ENCODE results near the gene DCHS2. TPM values are rescaled to one million over a fixed set of nuclear protein-coding genes. Genes with fewer than 3 reads are reported as not detected.

Gene DCHS2
- polyA plus RNA-seq, 3 donors = not detected

DNA sequence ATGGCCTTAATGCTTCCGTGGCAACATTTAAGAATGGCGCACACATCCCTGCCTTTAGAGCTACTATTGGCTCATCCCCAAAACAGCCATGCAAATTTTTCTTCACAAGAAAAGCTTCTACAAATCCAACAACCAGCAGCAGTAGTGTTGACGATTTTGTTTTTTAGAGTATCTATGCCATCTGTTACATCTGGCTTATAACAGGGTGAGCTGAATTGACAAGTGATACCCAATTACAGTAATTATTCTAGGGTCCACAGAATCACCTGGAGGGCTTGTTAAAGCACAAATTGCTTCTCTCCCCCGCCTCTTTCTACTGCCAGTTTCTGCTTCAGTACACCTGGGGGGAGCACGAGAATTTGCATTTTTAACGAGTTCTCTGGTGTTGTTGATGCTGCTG is 34.1 kb downstream of the DCHS2 start:
- Histone ChIP-seq H3K27ac (ENCODE audit: low read depth in 1 of 2, low read length in 2 of 2) (no peak overlapping the region), H3K4me2 (replicated peaks; ENCODE audit: extremely low read depth, low read length, poor library complexity, severe bottlenecking) (no peak overlapping the region), H3K79me2 (ENCODE audit: insufficient read depth, low read length) (no peaks in the 10 kb centered on the region), H3K27me3 (ENCODE audit: control insufficient read depth in 2 of 2, insufficient read depth in 2 of 2, low read length in 2 of 2) (no peaks in the 10 kb centered on the region), H3K36me3 (replicated peaks in 1 of 2; ENCODE audit: control insufficient read depth in 1 of 2, insufficient read depth in 2 of 2, low read length in 2 of 2) (no peaks in the 10 kb centered on the region), H2AFZ (ENCODE audit: insufficient read depth, low read depth, low read length, poor library complexity, severe bottlenecking) (no peak overlapping the region), H3K4me1 (ENCODE audit: control insufficient read depth in 1 of 2, insufficient read depth in 2 of 2, low read length in 2 of 2) (no peaks in the 10 kb centered on the region), H3K9me3 (replicated peaks in 1 of 2; ENCODE audit: control insufficient read depth in 1 of 2, insufficient read depth in 1 of 2, low read length in 2 of 2) (peaks cover 0 to 2% of the 10 kb centered on the region in 2 donors), H3K9ac (ENCODE audit: insufficient read depth, low read length, poor library complexity, severe bottlenecking) (no peak overlapping the region), H3K4me3 (replicated peaks in 1 of 3; ENCODE audit: low read depth in 2 of 3, low read length in 3 of 3) (no peak overlapping the region), H4K20me1 (ENCODE audit: insufficient read depth, low read length) (no peaks in the 10 kb centered on the region)
- Mint-ChIP-seq H3K27me3 (ENCODE audit: low read depth in 3 of 3) (peaks cover 4 to 5% (median 4%) of the 10 kb centered on the region in 3 donors), H3K9me3 (peaks cover 0 to 9% (median 2%) of the 10 kb centered on the region in 7 donors), H3K36me3 (no peaks in the 10 kb centered on the region), H3K4me3 (no peak overlapping the region), H3K27ac (no peak overlapping the region), H3K4me1 (no peaks in the 10 kb centered on the region)
- DNase-seq = no peak
- TF ChIP-seq, protein P1, sequence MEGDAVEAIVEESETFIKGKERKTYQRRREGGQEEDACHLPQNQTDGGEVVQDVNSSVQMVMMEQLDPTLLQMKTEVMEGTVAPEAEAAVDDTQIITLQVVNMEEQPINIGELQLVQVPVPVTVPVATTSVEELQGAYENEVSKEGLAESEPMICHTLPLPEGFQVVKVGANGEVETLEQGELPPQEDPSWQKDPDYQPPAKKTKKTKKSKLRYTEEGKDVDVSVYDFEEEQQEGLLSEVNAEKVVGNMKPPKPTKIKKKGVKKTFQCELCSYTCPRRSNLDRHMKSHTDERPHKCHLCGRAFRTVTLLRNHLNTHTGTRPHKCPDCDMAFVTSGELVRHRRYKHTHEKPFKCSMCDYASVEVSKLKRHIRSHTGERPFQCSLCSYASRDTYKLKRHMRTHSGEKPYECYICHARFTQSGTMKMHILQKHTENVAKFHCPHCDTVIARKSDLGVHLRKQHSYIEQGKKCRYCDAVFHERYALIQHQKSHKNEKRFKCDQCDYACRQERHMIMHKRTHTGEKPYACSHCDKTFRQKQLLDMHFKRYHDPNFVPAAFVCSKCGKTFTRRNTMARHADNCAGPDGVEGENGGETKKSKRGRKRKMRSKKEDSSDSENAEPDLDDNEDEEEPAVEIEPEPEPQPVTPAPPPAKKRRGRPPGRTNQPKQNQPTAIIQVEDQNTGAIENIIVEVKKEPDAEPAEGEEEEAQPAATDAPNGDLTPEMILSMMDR (IDR thresholded peaks at IDR 0.05) = no peak
- intact Hi-C loops (cut with micrococcal nuclease) = no loop called here
- WGBS (ENCODE audit: insufficient coverage) = 77% methylated on average over 4 of the region's 6 CpGs

DNA sequence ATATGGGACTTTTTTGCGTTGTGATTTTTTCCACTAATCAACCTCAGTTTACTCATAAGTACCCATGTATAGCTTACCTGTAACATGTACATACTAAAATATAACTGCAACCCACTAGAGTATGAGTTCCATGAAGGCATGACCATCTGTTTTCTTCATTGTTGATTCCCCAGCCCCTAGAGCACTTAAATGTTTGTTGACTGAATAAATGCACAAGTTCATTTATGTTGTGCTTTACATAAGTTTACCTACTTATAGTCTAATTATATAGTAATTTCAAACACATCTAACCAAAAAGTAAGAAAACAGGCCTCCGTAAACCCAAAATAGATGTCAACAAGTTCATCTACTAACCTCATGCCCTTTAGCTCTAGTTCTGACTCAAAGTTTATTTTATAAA is 34.7 kb downstream of the DCHS2 start:
- Mint-ChIP-seq H3K4me1 (no peaks in the 10 kb centered on the region), H3K4me3 (no peak overlapping the region), H3K27me3 (ENCODE audit: low read depth in 3 of 3) (peaks cover 4 to 5% (median 4%) of the 10 kb centered on the region in 3 donors), H3K27ac (no peak overlapping the region), H3K9me3 (peaks cover 0 to 9% (median 2%) of the 10 kb centered on the region in 7 donors), H3K36me3 (no peaks in the 10 kb centered on the region)
- no peak overlapping the region for H3K4me2 ChIP-seq (replicated peaks; ENCODE audit: extremely low read depth, low read length, poor library complexity, severe bottlenecking)
- H4K20me1 ChIP-seq (ENCODE audit: insufficient read depth, low read length) = no peaks in the 10 kb centered on the region
- no peaks in the 10 kb centered on the region for H3K36me3 ChIP-seq (replicated peaks in 1 of 2; ENCODE audit: control insufficient read depth in 1 of 2, insufficient read depth in 2 of 2, low read length in 2 of 2)
- no peaks in the 10 kb centered on the region for H3K4me1 ChIP-seq (ENCODE audit: control insufficient read depth in 1 of 2, insufficient read depth in 2 of 2, low read length in 2 of 2)
- H3K9me3 ChIP-seq (replicated peaks in 1 of 2; ENCODE audit: control insufficient read depth in 1 of 2, insufficient read depth in 1 of 2, low read length in 2 of 2) = peaks cover 0 to 2% of the 10 kb centered on the region in 2 donors
- H3K9ac ChIP-seq (ENCODE audit: insufficient read depth, low read length, poor library complexity, severe bottlenecking) = no peak overlapping the region
- intact Hi-C loops (cut with micrococcal nuclease) = no loop called here
- H3K27ac ChIP-seq (ENCODE audit: low read depth in 1 of 2, low read length in 2 of 2) = no peak overlapping the region
- TF ChIP-seq, protein P1 (IDR thresholded peaks at IDR 0.05) = no peak
- H3K79me2 ChIP-seq (ENCODE audit: insufficient read depth, low read length) = no peaks in the 10 kb centered on the region
- H3K4me3 ChIP-seq (replicated peaks in 1 of 3; ENCODE audit: low read depth in 2 of 3, low read length in 3 of 3) = no peak overlapping the region
- DNase-seq = no peak
- no peak overlapping the region for H2AFZ ChIP-seq (ENCODE audit: insufficient read depth, low read depth, low read length, poor library complexity, severe bottlenecking)
- H3K27me3 ChIP-seq (ENCODE audit: control insufficient read depth in 2 of 2, insufficient read depth in 2 of 2, low read length in 2 of 2) = no peaks in the 10 kb centered on the region
- WGBS (ENCODE audit: insufficient coverage) = 100% methylated on average over 1 of the region's 2 CpGs

Data from CD14-positive monocyte (primary cell).